TTC549 (cell line): ENCODE measurements around the gene OR4B1.
"Not testable (repeated sequence)": the region's sequence is repeated elsewhere in the genome, so short reads cannot be mapped to it uniquely, and the experiment has no call there.

ENCODE experiments used
- FAIRE-seq: peaks from 2 replicates; lab custom pipeline; 2012; peaks lifted over from hg19 to GRCh38; lab: Jason Lieb, UNC

The OR4B1 gene, protein sequence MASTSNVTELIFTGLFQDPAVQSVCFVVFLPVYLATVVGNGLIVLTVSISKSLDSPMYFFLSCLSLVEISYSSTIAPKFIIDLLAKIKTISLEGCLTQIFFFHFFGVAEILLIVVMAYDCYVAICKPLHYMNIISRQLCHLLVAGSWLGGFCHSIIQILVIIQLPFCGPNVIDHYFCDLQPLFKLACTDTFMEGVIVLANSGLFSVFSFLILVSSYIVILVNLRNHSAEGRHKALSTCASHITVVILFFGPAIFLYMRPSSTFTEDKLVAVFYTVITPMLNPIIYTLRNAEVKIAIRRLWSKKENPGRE

GRCh38 chr11:48216510-48216909, at the start of gene OR4B1:
TSS of gene OR4B1 (plus strand) at chr11:48216810. CDS start at chr11:48216810, 0 bp downstream.
- no peak for FAIRE-seq

- FAIRE-seq: no peak
These were observed 49.2 kb upstream of the OR4B1 start for GRCh38 chr11:48167380-48167779.

DNA sequence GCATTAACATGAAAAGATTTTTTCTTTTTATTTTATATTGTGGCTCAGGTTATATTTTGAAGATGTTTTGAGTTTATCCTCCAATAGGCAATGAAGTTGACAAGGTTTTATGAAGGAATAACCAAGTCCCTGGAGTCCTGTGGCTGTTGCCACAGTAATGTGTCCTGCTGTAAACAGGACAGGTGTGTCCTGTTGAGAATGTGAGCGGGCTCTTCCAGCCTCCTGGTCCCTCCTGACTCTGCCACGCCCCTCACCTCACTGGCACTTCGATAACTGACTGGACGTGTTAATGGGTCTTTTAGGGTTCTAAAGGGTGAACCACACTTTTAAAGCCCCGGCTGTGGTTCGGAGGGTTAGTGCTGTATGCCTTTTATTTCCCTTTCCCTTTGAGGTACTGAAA, 47.8 kb upstream of the OR4B1 start:
- no peak for FAIRE-seq

DNA sequence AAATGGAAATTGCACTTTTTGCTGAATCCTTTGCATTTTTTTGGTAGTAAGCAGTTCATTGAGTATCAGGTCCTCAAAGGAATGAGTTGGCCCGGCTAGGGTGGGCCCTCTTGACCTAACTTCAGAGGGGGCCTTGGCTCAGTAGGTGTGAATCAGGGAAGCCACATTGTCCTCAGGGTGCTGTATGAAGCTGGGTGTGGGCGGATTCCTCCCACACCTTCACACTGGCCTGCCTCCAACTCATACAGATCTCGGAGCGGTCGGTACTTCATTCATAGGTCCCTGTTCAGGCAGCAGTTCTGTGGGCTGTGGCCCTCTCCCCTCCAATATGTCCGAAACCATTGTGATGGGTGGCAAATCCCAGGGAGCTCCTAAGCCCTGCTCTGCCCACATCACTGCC, 47.4 kb upstream of the OR4B1 start:
- FAIRE-seq: no peak

DNA sequence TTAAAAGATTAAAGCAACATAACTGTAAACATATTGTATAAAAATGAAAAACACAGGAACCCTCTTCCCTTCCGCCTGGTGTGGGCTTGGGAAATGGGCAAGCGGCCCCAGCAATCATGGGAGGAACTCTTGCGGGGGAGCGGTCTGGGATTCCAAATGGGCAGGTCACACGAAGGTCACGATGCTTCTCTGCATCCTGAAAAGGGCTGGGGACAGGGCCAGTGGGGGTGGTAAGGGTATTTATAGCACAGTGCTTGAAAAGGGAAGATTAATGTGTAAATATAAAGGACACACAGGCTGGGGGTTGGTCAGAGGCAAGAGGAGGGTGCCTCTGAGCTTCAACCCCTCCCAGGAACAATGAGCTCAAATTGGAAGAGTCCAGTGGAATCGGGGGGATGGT, 46.9 kb upstream of the OR4B1 start:
- FAIRE-seq: no peak

DNA sequence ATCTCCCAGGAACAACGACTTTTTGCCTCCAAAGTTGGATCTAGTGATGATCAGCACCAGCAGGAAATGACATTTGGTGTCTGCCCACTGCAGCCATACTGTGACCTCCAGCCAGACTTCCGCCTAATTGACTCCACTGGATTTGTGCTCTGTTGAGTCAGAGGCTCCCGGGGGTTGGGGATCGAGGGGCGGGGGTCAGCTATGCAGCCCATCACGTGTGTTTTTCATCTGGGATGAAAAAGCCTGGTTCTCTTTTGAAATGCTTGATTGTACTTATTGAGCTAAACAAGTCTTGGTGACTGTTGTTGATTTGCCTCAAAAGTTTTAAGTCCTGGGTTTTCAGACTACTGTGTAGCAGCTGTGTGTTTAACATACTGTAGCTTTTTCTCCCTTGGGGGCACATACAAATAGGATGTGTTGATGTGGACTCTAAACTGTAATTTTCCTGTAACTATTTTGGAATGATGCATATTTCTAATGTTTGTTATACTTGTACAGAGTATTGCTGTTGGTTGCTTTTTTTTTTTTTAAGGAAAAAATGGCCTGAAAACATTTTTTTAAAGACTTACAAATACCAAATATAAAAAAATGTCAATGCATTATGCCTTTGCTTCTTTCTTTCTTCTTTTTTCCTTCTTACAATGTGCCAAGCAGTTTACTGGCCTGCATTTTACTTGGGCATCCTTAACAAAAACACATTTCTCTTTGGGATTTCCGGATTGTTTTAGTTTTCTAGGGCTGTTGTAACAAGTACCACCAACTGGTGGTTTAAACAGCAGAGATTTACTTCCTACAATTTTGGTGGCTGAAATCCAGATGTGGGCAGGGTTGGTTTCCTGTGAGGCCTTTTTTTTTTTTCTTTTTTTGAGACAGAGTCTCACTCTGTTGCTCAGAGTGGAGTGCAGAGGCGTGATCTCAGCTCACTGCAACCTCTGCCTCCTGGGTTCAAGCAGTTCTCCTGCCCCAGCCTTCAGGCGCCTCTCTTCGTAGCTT, 46.1 kb upstream of the OR4B1 start:
- FAIRE-seq: no peak

DNA sequence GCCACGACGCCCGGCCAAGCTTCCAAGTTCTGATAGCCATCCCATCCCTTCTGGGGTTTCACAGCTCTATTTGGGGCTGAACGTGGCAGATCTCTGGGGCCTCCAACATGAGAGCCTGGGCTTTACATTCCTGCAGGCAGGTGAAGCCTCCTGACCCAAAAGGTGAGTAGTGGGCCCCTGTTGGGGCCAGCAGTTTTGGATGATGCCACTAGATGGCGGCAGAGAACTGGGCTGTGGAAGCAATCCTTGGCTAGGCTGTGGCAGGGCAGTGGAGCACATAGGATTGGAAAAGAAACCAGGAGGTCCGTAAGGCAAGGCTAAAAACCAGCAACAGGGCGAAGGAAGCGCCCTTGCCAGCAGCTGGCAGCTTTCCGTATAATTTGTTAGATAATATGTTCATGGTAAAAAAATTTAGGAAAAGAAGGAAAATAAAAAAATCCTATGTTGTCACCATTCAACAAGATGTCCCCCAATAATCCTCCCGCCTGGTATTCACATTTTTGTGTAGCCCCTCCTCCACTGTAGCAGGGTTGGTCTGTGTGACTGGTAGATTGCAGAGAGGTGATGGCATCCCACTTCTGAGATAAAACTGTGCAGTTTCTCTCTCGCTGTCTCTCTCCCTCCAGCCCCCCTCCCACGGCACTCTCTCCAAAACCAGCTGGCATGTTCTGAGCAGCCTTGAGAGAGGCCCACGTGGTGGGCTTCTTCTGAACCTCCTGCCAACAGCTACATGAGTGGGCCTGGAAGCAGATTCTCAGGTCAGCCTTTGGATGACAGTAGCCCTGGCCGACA, 43.6 kb upstream of the OR4B1 start:
- FAIRE-seq: no peak

DNA sequence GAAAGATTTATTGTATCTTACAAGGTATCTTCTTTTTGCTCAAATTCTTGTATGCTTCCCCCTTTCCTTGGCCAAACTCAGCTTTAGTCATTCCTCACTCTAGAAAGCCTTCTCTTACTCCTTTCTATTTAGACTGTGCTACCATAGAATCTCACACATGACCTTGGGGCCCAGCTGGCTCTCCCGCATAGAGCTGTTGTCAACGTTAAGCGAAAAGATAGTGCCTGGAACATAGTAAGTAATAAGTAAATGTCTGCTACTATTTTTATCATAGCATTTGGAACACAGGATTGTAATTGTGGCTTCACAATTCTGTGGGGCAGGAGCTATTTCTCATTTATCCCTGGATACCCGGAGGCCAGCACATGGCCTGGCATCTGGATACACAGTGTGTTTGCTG, 38.9 kb upstream of the OR4B1 start:
- FAIRE-seq: no peak

DNA sequence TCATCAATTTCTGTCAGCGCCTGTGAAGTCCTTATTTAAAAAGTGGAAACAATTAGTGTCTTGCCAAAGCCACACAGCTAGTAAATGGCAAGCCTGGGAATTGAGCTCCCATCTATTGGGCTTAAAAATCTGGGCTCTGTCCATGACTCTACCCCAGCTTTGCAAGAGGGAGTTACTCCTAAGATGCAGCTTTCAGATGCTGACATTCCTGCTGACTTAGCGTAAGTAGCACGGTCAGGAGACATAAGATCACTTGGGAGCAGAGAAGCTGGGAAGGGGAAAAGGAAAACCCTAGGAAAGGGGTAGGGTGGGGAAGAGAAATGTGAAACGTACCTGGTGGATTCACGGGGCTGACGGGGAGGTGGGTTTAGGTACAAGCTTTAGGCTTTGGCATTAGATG, 36.0 kb upstream of the OR4B1 start:
- no peak for FAIRE-seq

DNA sequence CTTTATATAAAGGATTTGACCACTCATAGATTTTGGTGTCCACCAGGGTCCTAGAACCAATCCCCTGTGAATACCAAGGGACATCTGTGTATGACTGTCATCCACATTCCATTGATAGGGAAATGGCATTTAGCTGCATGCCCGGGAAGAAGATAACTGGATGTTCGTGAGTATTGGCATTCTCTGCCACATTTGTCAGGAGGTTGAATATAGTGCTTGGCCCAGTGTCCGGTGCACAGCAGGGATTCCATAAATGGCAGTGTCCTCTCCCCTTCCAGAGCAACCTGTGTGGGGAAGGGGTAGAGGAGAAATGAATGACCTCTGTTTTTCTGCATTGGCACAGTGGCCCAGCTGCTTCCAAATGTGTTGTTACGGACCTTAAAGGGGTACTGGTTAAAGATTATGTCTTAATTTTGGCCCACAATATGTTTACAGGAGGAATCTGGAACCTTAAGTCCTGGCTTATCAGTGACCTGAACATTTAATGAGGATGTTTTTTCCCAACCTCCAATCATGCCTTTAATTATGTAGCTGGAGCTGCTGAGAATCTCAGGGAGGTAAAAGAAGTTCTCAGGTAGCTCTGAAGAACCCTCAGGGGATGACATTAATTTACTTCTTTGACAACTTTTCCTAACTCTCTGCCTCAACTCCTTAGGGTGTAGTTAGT, 33.6 kb upstream of the OR4B1 start:
- FAIRE-seq: no peak

DNA sequence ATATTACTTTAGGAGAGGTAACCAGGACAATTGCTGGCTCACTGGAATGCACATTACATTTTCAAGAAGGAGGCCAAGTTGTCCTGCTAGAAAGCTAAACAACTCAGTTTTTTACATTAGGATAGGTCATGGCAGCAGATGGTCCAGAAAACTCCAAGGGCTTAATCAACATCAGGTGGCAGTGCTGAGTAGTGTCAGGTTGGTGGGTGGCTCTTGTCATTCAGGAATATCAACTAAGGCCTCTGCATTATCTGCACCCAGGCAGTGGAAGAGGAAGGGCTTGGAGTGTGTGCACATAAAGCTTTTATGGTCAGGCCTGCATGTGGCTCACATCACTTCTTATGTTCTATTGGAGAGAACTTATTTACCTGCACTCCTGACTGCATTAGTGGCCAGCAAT, 32.2 kb upstream of the OR4B1 start:
- no peak for FAIRE-seq

- FAIRE-seq: not testable (repeated sequence)
These were observed 25.5 kb upstream of the OR4B1 start for GRCh38 chr11:48190906-48191654.

DNA sequence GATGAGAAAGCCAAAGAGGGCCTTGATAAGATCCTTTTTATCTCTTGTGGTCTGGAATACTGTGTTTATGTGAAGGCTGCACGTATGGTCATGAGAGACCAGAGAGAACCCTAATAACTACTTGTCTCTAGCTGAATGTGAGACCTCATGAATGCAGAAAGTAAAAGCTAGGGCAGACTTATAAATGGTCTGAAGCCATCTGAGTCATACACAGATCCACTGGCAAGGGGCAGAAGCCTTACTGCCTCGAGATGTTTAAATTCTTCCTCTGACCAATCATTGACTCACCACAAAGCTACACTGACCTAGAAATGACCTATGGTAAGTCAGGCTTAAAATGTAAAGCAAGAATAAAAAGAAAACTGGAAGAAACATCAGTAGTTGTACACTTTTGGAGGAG, 22.7 kb upstream of the OR4B1 start:
- no peak for FAIRE-seq

- no peak for FAIRE-seq
These were observed 8.7 kb upstream of the OR4B1 start for GRCh38 chr11:48207881-48208280.

GRCh38 chr11:48210052-48210451, 6.6 kb upstream of the OR4B1 start:
- FAIRE-seq: no peak

DNA sequence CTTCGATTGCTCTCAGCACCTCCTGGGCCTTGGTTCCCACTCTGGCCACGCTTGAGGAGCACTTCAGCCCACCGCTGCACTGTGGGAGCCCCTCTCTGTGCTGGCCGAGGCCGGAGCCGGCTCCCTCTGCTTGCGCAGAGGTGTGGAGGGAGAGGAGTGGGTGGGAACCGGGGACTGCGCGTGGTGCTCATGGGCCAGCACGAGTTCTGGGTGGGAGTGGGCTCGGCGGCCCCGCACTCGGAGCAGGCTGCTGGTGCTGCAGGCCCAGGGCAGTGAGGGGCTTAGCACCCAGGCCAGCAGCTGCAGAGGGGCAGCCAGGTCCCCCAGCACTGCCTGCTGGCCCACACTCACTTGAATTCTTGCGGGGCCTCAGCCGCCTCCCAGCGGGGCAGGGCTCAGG, 12.2 kb downstream of the OR4B1 start:
- no peak for FAIRE-seq

GRCh38 chr11:48230057-48230456, 13.4 kb downstream of the OR4B1 start:
- not testable (repeated sequence) for FAIRE-seq

- no peak for FAIRE-seq
These were observed 21.1 kb downstream of the OR4B1 start for GRCh38 chr11:48237727-48238126.

- no peak for FAIRE-seq
These were observed 25.9 kb downstream of the OR4B1 start for GRCh38 chr11:48242501-48242900.

DNA sequence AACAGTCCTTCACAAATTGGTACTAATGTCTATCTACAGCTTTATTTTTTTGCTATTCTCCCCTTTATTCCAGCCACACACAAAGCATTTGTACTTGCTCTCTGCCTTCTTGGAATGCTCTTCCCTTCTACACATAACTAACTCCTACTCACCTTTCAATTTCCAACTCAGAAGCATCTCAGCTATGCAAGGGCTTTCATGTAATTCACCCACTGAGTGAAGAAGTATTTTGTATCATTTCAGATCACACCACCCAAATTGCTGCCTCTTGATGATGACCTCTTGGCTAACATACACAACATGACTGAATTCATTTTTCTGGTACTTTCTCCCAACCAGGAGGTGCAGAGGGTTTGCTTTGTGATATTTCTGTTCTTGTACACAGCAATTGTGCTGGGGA, 28.2 kb downstream of the OR4B1 start, which contains the start of gene OR4X2:
OR4X2 (plus strand) TSS at position 301 of the 400 bp plus-strand sequence; CDS start at position 301, 0 bp downstream.
- no peak for FAIRE-seq

- FAIRE-seq: no peak
These were observed 32.3 kb downstream of the OR4B1 start for GRCh38 chr11:48248902-48249301.
